NCI-H345 (cell line): Measurements from ENCODE around the gene IFIT2.
"Not testable (repeated sequence)": the region's sequence is repeated elsewhere in the genome, so short reads cannot be mapped to it uniquely, and the experiment has no call there.

Experiments used
- DNase-seq: peaks from one replicate; lab custom pipeline; 2025; lab: John Stamatoyannopoulos, UW

Gene IFIT2

GRCh38 chr10:89308266-89308665 lies 6.4 kb downstream of the IFIT2 start:
- no peak for DNase-seq

- DNase-seq, result no peak
These were observed 6.9 kb downstream of the IFIT2 start for GRCh38 chr10:89308736-89309135.

- no peak for DNase-seq
These were observed 7.6 kb downstream of the IFIT2 start for GRCh38 chr10:89309156-89310055.

GRCh38 chr10:89310056-89310893 lies 8.4 kb downstream of the IFIT2 start:
- no peak for DNase-seq

DNA sequence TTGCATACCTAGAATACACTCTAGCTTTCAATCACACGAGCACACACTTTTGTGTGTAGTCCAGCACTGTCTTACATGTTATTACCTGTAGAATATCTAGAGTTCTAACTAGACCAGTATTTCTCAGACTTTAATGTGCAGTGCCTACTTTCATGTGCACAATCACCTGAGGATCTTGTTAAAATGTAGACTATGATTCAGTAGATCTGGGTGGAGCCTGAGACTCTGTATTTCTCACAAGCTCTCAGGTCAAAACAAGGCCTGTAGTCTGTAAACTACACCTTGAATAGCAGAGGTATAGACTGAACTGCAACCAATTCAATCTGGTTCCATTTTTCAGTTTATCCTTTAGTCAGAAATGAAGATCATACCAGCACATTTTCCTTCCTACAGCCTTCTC lies 11.1 kb downstream of the IFIT2 start:
- DNase-seq, result no peak

GRCh38 chr10:89314676-89315075 lies 12.8 kb downstream of the IFIT2 start:
- no peak for DNase-seq

- not testable (repeated sequence) for DNase-seq
These were observed 16.2 kb downstream of the IFIT2 start for GRCh38 chr10:89318047-89318446.

DNA sequence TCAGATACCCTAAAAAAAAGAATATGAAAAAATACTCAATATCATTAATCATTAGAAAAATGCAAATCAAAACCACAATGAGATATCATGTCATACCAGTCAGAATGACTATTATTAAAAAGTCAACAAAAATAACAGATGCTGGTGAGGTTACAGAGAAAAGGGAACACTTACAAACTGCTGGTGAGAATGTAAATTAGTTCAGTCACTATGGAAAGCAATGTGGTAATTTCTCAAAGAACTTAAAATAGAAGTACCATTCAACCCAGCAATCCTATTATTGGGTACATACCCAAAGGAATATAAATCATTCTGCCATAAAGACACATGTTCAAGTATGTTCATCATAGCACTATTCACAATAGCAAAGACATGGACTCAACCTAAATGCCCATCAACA lies 23.2 kb downstream of the IFIT2 start:
- DNase-seq, result not testable (repeated sequence)

GRCh38 chr10:89325856-89326255 lies 24.0 kb downstream of the IFIT2 start:
- not testable (repeated sequence) for DNase-seq

GRCh38 chr10:89327803-89328441 lies 26.1 kb downstream of the IFIT2 start, which contains the start of gene IFIT3:
IFIT3 (plus strand) TSS chr10:89327997; CDS start chr10:89328074, 77 bp downstream.
- DNase-seq, result no peak

- DNase-seq, result no peak
These were observed 27.3 kb downstream of the IFIT2 start for GRCh38 chr10:89329151-89329550.

- not testable (repeated sequence) for DNase-seq
These were observed 28.2 kb downstream of the IFIT2 start for GRCh38 chr10:89330014-89330413.

GRCh38 chr10:89330537-89331212 lies 28.8 kb downstream of the IFIT2 start:
- DNase-seq, result no peak

DNA sequence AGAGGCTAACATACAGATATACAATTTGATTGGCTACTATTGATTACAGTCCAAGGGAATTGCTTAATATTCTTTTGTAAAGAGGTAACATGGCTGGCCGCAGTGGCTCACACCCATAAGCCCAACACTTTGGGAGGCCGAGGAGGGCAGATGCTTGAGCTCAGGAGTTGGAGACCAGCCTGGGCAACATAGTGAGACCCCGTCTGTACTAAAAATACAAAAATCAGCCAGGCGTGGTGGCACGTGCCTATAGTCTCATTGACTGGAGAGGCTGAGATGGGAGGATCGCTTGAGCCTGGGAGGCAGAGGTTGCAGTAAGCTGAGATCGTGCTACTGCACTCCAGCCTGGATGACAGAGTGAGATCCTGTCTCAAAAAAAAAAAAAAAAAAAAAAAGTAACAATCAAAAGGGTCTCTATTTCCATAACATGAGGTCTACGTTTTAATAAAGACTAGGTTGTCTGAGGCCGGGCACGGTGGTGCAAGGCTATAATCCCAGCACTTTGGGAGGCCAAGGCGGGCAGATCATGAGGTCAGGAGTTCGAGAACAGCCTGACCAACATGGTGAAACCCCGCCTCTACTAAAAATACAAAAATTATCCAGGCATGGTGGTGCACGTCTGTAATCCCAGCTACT lies 29.8 kb downstream of the IFIT2 start:
- not testable (repeated sequence) for DNase-seq

- DNase-seq, result no peak
These were observed 30.3 kb downstream of the IFIT2 start for GRCh38 chr10:89332123-89332633.

GRCh38 chr10:89335226-89335625 lies 33.4 kb downstream of the IFIT2 start:
- DNase-seq, result no peak

DNA sequence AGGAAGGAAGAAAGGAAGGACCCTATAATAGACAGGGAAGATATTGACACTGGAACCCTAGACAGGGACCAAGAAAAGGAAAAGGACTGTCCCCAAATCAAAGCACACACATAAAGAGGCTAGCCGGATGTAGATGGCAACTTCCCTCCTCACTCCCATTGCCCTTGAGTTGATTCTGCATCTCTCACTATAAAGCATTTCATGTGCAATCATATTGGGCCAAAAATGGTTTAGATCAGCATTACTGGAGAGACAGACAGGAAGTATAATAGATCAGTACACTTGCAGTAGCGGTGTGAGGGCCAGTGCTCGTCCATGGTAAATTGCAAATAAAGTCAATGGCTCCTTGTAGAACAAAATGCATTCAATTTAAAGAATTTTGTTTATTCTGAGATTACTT lies 34.4 kb downstream of the IFIT2 start:
- no peak for DNase-seq

GRCh38 chr10:89337484-89337883 lies 35.6 kb downstream of the IFIT2 start:
- no peak for DNase-seq

- DNase-seq, result no peak
These were observed 36.9 kb downstream of the IFIT2 start for GRCh38 chr10:89338713-89339112.

DNA sequence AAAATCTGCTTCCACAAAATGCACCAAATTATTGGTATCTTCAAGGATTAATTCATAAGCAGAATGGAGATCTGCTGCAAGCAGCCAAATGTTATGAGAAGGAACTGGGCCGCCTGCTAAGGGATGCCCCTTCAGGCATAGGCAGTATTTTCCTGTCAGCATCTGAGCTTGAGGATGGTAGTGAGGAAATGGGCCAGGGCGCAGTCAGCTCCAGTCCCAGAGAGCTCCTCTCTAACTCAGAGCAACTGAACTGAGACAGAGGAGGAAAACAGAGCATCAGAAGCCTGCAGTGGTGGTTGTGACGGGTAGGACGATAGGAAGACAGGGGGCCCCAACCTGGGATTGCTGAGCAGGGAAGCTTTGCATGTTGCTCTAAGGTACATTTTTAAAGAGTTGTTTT lies 38.0 kb downstream of the IFIT2 start:
- no peak for DNase-seq

DNA sequence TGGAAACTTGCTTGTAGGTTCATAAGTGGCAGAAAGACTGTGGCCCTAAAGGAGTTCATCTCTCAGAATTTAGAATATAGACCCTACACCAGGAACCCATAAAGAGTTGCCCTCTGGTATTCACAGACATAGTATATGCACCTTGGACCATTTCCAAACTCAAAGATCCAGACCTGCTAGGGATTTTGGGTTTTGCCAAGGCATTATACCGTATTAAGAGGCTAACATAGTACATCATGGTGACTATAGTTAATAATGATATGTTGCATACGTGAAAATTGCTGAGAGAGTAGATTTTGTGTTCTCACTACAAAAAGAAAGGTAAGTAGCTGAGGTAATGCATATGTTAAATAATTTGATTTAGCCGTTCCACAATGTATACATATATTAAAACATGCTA lies 39.8 kb downstream of the IFIT2 start:
- no peak for DNase-seq
